ENCODE results near the gene ADSL. TPM values are rescaled to one million over a fixed set of nuclear protein-coding genes. Genes with fewer than 3 reads are reported as not detected.

Gene ADSL
- total RNA-seq, 1 donor from 2014 or later: 34.9 TPM

DNA sequence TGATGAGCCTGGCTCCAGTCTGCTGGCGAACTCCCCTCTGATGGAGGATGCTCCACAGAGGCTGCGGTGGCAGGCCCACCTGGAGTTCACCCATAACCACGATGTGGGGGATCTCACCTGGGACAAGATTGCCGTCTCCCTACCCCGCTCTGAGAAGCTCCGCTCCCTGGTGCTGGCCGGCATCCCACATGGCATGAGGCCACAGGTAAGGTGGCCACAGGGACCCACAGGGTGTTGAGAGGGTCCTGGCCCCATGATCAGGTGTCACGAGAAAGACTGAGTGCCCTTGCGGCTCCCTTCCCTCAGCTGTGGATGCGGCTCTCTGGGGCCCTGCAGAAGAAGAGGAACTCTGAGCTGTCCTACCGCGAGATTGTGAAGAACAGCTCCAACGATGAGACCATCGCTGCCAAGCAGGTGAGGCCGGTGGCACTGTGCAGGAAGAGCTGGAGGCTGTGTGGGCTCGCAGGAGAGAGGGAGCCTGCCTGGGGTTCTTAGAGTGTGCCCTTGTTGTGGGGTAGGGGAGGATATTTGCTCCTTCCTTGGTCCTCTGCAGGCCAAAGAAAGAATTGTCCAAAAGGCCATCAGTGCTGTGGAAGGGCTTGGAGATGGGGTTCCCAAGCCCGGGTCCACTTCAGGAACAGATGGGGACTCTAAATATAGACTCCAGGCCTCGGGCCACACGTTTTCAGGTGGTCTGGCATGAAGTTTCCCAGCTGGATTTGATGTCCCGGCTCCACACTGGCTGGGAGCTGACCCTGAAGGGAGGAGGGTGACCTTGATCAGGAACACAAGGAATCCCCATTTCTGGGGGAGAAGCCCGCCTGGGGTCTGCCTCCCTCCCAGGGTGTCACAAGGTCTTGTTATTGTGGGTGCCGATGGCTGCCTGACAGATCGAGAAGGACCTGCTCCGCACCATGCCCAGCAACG, 58.2 kb downstream of the ADSL start:
- no peak for DNase-seq (ENCODE audit: low spot score)

GRCh38 chr22:40405178-40406062, 59.1 kb downstream of the ADSL start:
- no peak for DNase-seq (ENCODE audit: low spot score)

DNA sequence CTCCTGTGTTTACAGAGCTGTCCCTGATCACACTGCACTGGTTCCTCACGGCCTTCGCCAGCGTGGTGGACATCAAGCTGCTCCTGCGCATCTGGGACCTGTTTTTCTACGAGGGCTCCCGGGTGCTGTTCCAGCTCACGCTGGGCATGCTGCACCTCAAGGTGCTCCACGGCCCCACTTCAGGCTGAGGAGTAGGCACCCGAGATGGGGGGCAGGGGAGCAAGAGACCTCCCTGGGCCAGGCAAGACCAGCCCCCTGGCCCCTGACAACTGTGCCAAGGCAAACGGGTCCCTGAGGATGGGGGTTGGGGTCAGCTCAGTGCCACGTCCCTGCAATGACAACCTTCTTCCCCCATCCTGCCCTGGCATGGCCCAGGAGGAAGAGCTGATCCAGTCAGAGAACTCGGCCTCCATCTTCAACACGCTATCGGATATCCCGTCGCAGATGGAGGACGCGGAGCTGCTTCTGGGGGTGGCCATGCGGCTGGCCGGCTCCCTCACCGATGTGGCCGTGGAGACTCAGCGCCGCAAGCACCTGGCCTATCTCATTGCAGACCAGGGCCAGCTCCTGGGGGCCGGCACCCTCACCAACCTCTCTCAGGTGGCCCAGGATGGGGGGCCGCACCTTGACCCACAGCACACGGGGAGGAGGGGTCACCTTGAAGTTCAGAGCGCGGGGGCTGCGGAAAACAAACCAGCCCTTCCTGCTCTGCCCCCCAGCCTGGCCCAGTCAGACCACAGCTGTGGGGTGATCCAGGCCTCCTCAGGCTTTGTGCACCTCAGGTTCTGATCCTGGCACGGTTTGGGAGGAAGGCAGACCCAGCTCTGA, 60.0 kb downstream of the ADSL start:
- no peak for DNase-seq (ENCODE audit: low spot score)

DNA sequence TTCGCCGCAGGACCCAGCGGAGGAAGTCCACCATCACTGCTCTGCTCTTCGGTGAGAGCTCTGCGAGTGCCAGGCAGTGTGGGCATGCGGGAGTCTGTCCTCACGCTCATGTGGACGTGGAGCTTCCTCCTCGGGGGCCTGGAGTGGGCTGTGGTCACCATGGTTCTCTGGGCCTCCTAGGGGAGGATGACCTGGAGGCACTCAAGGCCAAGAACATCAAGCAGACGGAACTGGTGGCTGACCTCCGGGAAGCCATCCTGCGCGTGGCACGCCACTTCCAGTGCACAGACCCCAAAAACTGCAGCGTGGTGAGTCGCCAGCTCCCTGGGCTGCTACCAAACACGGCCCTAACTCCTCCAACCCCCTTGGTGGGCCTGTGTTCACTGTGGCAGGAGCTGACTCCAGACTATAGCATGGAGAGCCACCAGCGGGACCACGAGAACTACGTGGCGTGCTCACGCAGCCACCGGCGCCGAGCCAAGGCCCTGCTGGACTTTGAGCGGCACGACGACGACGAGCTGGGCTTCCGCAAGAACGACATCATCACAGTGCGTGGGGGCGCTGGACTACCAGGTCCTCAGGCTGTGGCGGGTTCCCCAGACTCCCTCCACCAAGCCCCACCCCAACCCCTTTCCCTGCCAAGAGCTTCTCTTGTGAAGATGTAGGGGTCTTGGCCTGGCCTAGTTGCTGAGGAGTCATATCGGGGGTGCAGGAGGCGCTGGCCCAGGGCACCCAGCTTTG, 60.9 kb downstream of the ADSL start:
- no peak for DNase-seq (ENCODE audit: low spot score)

DNA sequence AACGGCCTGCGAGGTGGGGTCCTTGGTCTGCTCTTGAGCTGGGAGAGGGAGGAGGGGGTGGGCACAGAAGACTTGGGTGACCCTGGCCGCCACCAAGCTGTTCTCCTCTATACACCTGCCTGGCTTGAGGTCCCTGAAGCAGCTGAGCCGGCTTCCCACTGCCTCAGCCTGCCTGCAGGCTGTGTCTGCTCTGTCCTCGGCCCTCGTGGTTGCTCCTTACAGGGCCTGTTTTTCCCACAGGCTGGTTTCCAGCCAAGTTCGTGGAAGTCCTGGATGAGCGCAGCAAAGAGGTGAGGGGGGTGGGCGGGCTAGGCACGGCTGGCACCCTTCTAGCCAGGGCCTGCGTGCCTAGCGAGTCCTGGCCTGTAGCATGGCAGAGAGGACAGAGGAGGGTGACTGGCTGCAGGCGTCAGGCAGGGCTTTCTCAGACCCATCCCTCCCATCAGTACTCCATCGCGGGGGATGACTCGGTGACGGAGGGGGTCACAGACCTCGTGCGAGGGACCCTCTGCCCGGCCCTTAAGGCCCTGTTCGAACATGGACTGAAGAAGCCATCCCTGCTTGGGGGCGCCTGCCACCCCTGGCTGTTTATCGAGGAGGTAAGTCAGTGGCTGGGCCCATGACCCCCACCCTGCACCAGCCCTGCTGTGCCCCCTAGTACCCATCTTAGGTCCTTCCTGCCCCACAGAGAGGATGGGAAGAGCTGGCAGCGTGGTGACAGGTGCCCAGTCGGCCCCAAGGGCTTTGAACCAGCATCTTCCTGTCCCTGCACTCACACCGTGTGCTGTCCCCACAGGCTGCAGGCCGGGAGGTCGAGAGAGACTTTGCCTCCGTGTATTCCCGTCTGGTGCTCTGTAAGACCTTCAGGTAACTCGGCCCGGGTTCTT, 61.8 kb downstream of the ADSL start:
- DNase-seq (ENCODE audit: low spot score): no peak

DNA sequence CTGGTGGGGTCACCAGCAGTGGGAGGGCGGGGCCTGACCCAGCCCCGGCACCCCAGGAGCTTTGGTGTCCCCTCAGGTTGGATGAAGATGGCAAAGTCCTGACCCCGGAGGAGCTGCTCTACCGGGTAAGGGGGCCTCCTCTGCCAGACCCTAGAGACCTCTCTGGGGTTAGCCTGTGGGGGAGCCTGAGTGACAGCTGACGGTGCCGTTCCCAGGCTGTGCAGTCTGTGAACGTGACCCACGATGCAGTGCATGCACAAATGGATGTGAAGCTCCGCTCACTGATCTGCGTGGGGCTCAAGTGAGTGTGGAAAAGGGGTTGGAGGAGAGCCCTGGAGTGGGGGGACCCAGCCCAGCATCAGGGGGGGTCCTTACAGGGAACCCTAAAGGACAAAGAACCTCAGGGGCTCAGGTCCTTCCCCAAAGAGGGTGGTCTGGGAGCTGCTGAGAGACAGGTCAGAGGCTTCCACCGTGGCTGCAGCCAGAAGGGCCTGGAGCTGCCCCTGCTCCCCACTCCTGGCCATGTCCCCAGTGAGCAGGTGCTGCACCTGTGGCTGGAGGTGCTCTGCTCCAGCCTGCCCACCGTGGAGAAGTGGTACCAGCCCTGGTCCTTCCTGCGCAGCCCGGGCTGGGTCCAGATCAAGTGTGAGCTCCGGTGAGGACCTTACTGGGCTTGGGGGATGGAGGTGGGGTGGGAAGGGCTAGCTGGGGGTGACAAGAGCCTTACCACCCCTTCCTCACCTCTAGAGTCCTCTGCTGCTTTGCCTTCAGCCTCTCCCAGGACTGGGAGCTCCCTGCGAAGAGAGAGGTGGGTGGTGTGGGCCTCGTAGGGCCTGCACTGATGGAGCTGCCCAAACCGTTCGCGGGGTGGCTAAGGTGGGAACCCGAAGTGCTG, 62.7 kb downstream of the ADSL start:
- no peak for DNase-seq (ENCODE audit: low spot score)

GRCh38 chr22:40409613-40410113, 63.4 kb downstream of the ADSL start:
- no peak for DNase-seq (ENCODE audit: low spot score)

DNA sequence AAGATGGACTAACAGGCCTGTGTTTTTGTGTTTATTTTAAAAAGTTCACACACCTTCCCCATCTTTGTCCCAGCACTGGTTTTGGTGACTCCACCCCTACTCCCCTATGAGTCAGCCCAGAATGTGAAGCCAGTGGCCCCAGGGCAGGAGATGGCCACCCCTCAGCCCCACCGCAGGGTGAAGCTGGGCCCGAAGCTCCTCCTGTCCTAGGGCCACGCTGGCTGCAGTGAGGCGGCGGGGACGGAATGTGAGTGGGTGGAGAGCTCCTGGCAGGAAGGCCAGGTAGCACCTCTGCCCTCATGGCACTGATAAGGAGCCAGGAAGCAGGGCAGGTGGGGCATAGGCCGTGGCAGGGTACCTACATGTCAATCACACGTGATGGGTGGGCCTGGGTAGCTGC, 64.0 kb downstream of the ADSL start:
- DNase-seq (ENCODE audit: low spot score): no peak

DNA sequence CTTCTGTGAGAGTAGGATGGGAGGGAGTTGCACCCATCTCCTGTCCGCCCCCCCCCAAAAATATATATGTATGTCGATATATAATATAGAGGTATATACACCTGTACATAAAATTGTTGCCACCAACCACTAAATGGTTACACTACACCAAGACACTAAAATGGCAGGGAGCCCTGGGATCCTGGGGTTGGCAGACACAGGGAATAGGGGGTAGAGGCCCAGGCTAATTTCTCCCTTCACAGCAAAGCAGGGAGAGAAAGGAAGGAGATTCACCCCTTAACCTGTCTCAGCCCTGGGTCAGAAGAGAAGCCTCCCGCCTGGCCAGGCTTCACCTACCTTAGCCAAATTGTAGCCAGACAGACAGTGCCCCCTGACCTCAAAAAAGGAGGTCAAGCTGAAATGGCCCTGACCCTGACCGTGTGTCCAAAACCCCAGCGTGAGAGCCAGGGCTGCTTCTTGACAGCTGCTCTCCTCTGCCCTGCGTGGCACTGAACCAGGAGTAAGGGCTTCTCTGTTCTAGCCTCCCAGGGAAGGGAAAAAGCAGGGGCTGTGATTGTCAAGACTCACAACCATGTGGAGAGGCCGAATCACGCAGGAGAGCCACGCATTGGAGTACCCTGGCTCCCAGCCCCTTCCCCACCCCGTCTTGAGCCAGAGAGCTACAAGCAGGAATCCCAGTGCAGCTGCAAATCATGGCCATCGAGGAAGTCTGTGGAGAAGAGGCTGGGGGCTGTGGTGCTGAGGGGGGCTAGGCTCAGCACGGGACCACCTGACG, 64.6 kb downstream of the ADSL start:
- DNase-seq (ENCODE audit: low spot score): no peak

- no peak for DNase-seq (ENCODE audit: low spot score)
Measured at GRCh38 chr22:40411506-40411861, 65.2 kb downstream of the ADSL start.

GRCh38 chr22:40412441-40412840, 66.1 kb downstream of the ADSL start:
- no peak for DNase-seq (ENCODE audit: low spot score)

DNA sequence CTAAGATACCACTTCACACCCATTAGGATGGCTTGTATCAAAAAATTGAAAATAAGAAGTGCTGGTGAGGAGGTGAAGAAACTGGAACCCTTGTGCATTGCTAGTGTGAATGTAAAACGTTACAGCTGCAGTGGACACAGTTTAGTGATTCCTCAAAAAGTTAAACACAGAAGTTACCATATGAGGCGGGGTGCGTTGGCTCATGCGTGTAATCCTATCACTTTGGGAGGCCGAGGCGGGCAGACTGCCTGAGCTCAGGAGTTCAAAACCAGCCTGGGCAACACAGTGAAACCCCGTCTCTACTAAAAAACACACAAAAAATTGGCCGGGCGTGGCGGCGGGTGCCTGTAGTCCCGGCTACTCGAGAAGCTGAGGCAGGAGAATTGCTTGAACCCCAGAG, 67.6 kb downstream of the ADSL start:
- DNase-seq (ENCODE audit: low spot score): no peak

DNA sequence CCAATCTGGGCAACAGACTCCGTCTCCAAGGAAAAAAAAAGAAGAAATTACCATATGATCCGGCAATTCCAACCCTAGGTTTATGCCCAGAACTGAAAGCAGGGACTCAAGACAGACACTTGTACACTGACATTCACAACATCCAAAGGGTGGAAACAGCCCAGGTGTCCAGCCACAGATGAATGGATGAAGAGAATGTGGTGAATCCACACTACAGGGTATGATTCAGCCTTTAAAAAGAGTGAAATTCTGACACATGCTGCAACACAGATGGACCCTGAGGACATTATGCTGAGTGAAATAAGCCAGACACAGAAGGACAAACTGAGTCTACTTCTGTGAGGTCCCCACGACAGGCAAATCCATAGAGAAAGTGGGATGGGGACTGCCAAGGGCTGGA, 68.0 kb downstream of the ADSL start:
- DNase-seq (ENCODE audit: low spot score): no peak

DNA sequence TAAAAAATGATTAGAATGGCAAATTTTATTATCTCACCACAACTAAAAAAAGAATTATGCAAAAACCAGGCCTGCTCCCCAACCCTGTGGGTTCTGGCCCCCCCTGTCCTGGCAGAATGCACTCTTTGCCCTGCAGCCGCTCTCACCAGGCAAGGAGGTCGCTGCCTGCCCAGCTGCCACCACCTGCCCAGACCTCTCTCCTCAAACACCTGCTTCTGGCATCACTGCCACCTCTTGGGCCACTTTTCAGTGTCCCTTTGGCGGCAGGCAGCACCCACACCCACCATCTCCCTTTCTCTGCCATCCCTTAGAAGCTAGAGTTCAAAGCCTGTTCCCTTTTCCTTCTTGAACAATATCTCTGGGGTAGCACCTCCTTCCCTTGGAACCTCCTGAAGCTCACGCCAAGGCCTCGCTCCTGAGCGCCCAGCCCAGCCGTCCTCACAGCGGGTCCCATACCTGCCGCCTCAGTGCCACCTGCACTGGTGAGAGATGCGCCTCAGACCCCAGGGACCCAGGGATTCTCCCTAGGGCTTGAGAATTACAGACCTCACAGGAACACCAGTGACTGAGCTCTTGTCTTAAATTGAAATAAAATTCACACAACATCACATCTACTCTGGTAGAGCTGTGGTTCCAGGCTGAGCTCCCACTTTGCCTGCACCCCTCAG, 68.7 kb downstream of the ADSL start:
- no peak for DNase-seq (ENCODE audit: low spot score)

- DNase-seq (ENCODE audit: low spot score): no peak
Measured at GRCh38 chr22:40415531-40416266, 69.4 kb downstream of the ADSL start.

DNA sequence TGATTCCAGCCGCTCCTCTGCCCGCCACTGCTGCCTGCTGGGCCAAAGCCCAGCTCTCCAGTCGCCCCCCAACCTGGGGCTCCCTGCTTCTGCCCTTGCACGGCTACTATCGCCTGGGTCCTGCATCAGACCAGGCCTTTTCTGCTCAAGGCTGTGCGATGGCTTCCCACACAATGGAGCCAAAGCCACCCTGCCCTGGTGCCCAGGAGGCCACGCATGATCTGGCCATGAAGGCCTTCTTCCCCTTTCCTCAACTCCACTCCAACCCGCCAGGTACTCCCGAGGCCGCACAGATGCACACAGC, 69.9 kb downstream of the ADSL start:
- no peak for DNase-seq (ENCODE audit: low spot score)

DNA sequence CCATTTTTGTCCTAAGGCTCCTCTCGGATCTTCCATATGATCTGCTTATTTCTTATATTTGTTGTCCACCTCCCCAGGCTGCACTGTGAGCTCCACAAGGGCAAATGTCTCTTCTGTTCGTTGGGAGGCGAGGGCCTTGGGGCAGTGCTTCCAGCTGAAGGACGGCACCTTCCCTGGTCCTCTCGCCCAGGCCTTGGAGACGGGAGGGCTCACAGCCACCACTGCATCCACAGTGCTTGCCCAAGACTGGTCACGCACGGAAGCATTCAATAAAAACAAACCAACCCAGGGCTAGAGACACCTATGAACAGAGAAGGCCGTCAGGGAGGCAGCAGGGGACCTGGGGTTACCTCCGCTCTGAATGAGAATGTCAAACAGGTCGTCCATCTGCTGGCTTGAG, 70.3 kb downstream of the ADSL start:
- no peak for DNase-seq (ENCODE audit: low spot score)
